SK-N-MC (cell line): ENCODE measurements around the gene BTBD1.
"Not testable (repeated sequence)": the region's sequence is repeated elsewhere in the genome, so short reads cannot be mapped to it uniquely, and the experiment has no call there.

ENCODE experiments used
- DNase-seq: peaks from one replicate; pipeline ENCODE4 v3.0.0-alpha.2; 2011; ENCODE audit warnings: low read depth, low spot score
- H3K27ac ChIP-seq: fragments of 200-600 bp; sonication (generic); 2 replicates; pipeline ENCODE4 v1.5.1; 2016; ENCODE audit warnings: mixed run types
- H3K36me3 ChIP-seq: fragments of 200-600 bp; sonication (generic); 2 replicates; pipeline ENCODE4 v1.6.1; 2017; ENCODE audit warnings: antibody characterized with exemption, low read length, mixed read lengths; ENCODE audit not compliant: insufficient read depth
- H3K4me3 ChIP-seq: fragments of 200-600 bp; sonication (generic); 2 replicates; pipeline ENCODE4 v1.5.1; 2016
- H3K9ac ChIP-seq: fragments of 200-600 bp; sonication (generic); 2 replicates; pipeline ENCODE4 v1.8.0; 2017; ENCODE audit warnings: mixed run types, mixed read lengths; ENCODE audit not compliant: insufficient read length
- H3K9me3 ChIP-seq: fragments of 200-600 bp; sonication (generic); 2 replicates; pipeline ENCODE4 v1.6.1; 2017; ENCODE audit warnings: low read depth, mild to moderate bottlenecking, antibody characterized with exemption, low read length, moderate library complexity, mixed read lengths
- EZH2 ChIP-seq: fragments of 200-600 bp; sonication (generic); IDR thresholded peaks from one replicate; pipeline ENCODE4 v1.6.1; 2017; ENCODE audit warnings: antibody characterized with exemption
- FOXP2 ChIP-seq: optimal IDR thresholded peaks from 2 replicates; pipeline ENCODE3; 2011; ENCODE audit warnings: mild to moderate bottlenecking, moderate library complexity; ENCODE audit not compliant: insufficient read depth; ENCODE audit errors: extremely low read length, control extremely low read depth
- POLR2AphosphoS5 ChIP-seq: IDR thresholded peaks from 2 replicates; pipeline ENCODE4 v1.6.1; 2012; ENCODE audit warnings: mild to moderate bottlenecking, low read depth, low read length, borderline replicate concordance

Gene BTBD1

GRCh38 chr15:83102346-83102745, 35.3 kb upstream of the BTBD1 start:
- H3K4me3 ChIP-seq, result no peak overlapping the region
- no peaks in the 10 kb centered on the region; the same call in 1 of the 2 replicates for H3K9me3 ChIP-seq
- TF ChIP-seq EZH2 (no peak), FOXP2 (no peak), POLR2AphosphoS5 (no peak)
- no peak overlapping the region for H3K27ac ChIP-seq
- H3K36me3 ChIP-seq, result no peaks in the 10 kb centered on the region
- no peak for DNase-seq
- H3K9ac ChIP-seq, result no peak overlapping the region

- H3K9me3 ChIP-seq, result no peaks in the 10 kb centered on the region; the same call in 1 of the 2 replicates
- H3K9ac ChIP-seq, result no peak overlapping the region
- no peak overlapping the region for H3K4me3 ChIP-seq
- H3K27ac ChIP-seq, result no peak overlapping the region
- DNase-seq, result no peak
- TF ChIP-seq FOXP2 (no peak), EZH2 (no peak)
- no peaks in the 10 kb centered on the region for H3K36me3 ChIP-seq
These were observed 33.1 kb upstream of the BTBD1 start for GRCh38 chr15:83100097-83100646.

- DNase-seq, result no peak
- TF ChIP-seq EZH2 (no peak), POLR2AphosphoS5 (no peak), FOXP2 (no peak)
- H3K9me3 ChIP-seq, result no peaks in the 10 kb centered on the region; the same call in 1 of the 2 replicates
These were observed 32.2 kb upstream of the BTBD1 start for GRCh38 chr15:83099290-83099689.

GRCh38 chr15:83098079-83098478, 31.0 kb upstream of the BTBD1 start:
- Histone ChIP-seq H3K4me3 (no peak overlapping the region), H3K9me3 (no peaks in the 10 kb centered on the region; the same call in 1 of the 2 replicates), H3K9ac (no peak overlapping the region), H3K27ac (no peak overlapping the region), H3K36me3 (no peaks in the 10 kb centered on the region)
- TF ChIP-seq POLR2AphosphoS5 (no peak), FOXP2 (no peak), EZH2 (no peak)
- DNase-seq, result no peak

More at GRCh38 chr15:83099290-83099689, 32.2 kb upstream of the BTBD1 start:
- Histone ChIP-seq H3K36me3 (no peaks in the 10 kb centered on the region), H3K27ac (no peak overlapping the region), H3K9ac (no peak overlapping the region), H3K4me3 (no peak overlapping the region)

GRCh38 chr15:83094583-83094982, 27.5 kb upstream of the BTBD1 start:
- no peak for DNase-seq
- no peak overlapping the region for H3K4me3 ChIP-seq
- no peaks in the 10 kb centered on the region; the same call in 1 of the 2 replicates for H3K9me3 ChIP-seq
- TF ChIP-seq FOXP2 (no peak), EZH2 (no peak), POLR2AphosphoS5 (no peak)
- no peak overlapping the region for H3K9ac ChIP-seq
- no peak overlapping the region for H3K27ac ChIP-seq
- no peaks in the 10 kb centered on the region for H3K36me3 ChIP-seq

GRCh38 chr15:83092309-83092976, 25.4 kb upstream of the BTBD1 start:
- H3K36me3 ChIP-seq, result no peaks in the 10 kb centered on the region
- no peak overlapping the region for H3K27ac ChIP-seq
- H3K9ac ChIP-seq, result no peak overlapping the region
- no peak for DNase-seq
- no peak for TF ChIP-seq POLR2AphosphoS5
- TF ChIP-seq EZH2, result no peak
- no peak for TF ChIP-seq FOXP2
- no peaks in the 10 kb centered on the region; the same call in 1 of the 2 replicates for H3K9me3 ChIP-seq
- H3K4me3 ChIP-seq, result no peak overlapping the region

GRCh38 chr15:83091965-83092308, 24.9 kb upstream of the BTBD1 start:
- not testable (repeated sequence) for H3K9me3 ChIP-seq, H3K27ac ChIP-seq, H3K36me3 ChIP-seq, H3K4me3 ChIP-seq, DNase-seq, H3K9ac ChIP-seq

- DNase-seq, result no peak
- Histone ChIP-seq H3K4me3 (no peak overlapping the region), H3K9ac (no peak overlapping the region), H3K9me3 (no peaks in the 10 kb centered on the region), H3K36me3 (no peaks in the 10 kb centered on the region), H3K27ac (no peak overlapping the region)
- no peak for TF ChIP-seq EZH2
These were observed 23.4 kb upstream of the BTBD1 start for GRCh38 chr15:83090465-83090864.

- Histone ChIP-seq H3K9ac (no peak overlapping the region), H3K9me3 (no peaks in the 10 kb centered on the region), H3K27ac (no peak overlapping the region), H3K36me3 (no peaks in the 10 kb centered on the region), H3K4me3 (no peak overlapping the region)
- TF ChIP-seq EZH2, result no peak
- no peak for TF ChIP-seq POLR2AphosphoS5
- TF ChIP-seq FOXP2, result no peak
- DNase-seq, result no peak
These were observed 21.8 kb upstream of the BTBD1 start for GRCh38 chr15:83088876-83089275.

GRCh38 chr15:83087576-83087975, 20.5 kb upstream of the BTBD1 start:
- Histone ChIP-seq H3K27ac (no peak overlapping the region), H3K36me3 (no peaks in the 10 kb centered on the region), H3K4me3 (no peak overlapping the region), H3K9me3 (no peaks in the 10 kb centered on the region), H3K9ac (no peak overlapping the region)
- TF ChIP-seq EZH2, result no peak
- no peak for TF ChIP-seq FOXP2
- no peak for TF ChIP-seq POLR2AphosphoS5
- DNase-seq, result no peak

GRCh38 chr15:83085864-83086552, 19.0 kb upstream of the BTBD1 start:
- H3K4me3 ChIP-seq, H3K9me3 ChIP-seq, H3K9ac ChIP-seq, H3K36me3 ChIP-seq, H3K27ac ChIP-seq, DNase-seq: not testable (repeated sequence)

GRCh38 chr15:83085461-83085860, 18.4 kb upstream of the BTBD1 start:
- not testable (repeated sequence) for H3K27ac ChIP-seq, DNase-seq, H3K9ac ChIP-seq, H3K36me3 ChIP-seq, H3K4me3 ChIP-seq, H3K9me3 ChIP-seq
